NOMO-1 treated with dmso at 0.1 percent for 144 hours (cell line): ENCODE measurements around the gene CCDC106.

ENCODE experiments used
- DNase-seq: peaks from one replicate; lab custom pipeline; 2025; ENCODE audit not compliant: unreplicated experiment; lab: John Stamatoyannopoulos, UW

CCDC106 gene

DNA sequence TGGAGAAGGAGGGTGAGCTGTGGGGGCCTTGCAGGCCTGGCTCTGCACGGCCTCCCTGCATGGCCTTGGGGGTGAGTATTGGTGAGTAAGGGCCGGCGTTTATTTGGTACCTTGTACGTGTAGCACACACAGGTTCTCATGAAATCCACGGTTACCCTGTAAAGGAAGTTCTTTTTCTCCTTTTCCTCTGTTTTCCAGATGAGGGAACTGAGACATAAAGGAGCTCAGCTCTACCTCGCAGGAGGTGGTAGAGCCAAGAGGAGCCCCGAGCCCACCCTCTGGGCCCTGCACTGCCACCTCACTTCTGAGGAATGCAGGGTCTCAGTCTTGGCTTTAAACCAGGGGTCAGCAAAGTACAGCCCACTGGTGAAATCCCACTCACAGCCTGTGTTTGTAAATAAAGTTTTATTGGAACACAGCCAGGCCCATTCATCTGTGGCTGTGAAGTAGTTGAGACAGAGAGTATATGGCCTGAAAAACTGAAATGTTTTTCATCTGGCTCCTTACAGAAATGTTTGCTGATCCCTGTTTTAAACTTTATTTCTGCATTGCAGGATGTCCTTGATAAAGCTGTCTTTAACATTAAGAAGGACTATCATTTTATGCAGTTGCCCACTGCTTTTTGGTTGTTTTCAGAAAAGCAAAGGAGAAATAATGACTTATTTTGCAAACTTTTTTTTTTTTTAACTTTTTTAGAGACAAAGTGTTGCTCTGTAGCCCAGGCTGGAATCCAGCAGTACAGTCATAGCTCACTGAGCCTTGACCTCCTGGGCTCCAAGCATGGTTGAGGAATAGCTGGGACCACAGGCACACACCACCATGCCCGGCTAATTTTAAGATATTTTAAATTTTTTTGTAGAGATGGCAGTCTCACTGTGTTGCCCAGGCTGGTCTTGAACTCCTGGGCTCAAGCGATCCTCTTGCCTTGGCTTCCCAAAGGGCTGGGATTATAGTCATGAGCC lies 33.4 kb downstream of the CCDC106 start:
- no peak for DNase-seq

DNA sequence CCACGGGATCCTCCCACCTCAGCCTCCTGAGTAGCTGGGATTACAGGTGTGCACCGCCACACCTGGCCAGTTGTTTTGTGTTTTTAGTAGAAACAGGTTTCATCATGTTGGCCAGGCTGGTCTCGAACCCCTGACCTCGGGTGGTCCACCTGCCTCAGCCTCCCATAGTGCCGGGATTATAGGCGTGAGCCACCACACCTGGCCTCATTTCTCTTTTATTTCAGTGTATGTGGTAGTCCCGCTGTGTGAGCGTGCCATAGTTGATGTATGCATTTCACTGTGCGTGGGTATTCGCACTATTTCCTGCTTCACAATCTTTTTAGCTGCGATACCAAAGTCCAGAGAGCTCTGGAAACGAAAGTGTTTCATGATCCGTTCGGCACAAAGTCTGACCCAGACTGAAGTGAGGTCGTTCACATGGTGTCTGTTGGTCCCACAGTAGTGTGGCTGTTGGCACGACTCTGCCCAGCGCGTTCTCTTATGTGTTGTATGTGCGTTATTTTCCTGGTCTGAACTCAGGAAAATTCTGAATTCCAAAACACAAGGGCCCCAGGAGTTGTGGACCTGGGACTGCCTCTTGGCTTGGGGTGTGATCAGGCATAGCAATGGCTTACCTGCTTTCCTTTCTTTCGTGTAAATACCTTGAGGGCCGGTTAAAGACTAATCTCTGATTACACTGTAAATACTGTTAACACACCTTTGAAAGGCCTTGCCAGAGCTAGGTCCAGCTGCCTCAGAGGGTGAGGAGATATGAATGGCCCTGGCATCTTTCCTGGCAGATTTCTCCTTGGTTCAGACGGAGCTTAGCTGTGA lies 35.6 kb downstream of the CCDC106 start:
- DNase-seq = no peak

DNA sequence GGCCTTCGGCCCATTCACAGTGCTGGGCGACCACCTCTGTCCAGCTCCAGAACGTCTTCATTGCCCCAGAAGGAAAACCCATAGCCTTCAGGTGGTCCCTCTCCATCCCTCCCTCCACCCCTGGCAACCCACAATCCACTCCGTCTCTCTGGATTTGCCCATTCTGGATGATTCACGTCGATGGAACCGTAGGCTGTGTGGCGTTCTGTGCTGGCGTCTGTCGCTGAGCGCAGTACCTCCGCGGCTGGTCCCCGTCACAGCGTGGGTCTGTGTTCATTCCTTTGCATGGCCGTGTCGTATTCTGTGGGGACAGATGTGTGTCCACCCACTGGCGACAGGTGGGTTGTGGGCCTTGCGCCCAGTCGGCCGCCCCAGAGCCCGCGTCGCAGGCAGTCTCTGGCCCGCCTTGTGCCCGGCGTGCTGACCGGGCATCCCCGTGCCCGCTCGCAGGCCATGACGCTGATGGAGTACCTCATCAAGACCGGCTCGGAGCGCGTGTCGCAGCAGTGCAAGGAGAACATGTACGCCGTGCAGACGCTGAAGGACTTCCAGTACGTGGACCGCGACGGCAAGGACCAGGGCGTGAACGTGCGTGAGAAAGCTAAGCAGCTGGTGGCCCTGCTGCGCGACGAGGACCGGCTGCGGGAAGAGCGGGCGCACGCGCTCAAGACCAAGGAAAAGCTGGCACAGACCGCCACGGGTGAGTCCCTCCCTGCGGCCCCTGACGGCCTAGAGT lies 37.1 kb downstream of the CCDC106 start:
- DNase-seq = no peak

DNA sequence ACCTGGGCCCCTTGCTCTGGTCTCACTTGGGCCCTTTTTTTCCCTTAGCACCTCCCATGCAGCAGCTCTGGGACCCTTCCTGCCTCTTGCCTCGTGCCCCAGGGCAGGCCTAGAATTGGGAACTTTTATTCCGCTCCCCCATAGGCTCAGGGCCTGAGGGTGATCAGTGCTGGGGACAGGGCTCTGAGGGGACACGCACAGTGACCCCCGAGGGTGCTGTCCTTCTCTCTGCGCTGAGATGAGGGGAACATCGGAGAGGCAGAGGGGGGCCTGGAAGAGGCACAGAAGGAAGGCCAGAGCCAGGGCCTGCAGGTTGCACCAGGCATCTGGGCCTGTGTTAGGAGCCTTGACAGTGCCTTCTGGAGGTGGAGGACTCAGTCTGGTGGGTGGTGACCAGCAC lies 37.8 kb downstream of the CCDC106 start:
- no peak for DNase-seq

DNA sequence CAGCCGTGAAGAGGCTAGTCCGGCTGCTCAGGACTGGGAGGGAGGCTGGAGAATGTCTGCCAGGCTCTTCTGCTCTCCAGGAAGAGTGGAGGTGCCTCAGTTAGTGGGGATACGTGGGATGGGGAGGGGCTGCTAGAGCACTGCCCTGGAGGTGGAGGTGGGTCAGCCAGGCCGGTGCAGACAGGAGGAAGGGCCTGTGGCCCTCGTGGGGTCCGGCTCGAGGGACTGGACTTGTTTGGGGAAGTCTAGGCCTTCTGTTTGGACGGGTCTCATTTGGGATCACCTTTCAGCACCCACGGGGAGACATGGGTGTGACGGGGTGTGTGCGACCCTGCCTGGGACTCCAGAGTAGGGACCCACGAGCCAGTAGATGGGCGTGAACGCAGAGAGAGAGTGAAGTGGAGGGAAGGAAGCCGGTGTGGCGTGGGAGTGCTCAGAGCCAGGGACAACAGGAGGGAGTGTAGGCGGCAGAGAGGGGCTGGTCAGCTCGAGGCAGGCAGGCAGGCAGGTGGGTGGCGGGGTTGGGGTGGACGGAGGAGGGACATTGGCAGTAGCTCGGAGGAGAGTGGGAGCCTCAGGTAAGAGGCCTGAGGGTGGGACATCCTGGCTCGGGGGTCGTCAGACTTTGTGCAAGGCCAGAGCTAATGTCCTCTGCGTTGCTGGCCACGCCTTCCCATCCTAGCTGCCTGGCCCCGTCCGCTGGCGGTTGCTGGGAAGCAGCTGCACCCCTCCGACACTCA lies 38.5 kb downstream of the CCDC106 start:
- no peak for DNase-seq

DNA sequence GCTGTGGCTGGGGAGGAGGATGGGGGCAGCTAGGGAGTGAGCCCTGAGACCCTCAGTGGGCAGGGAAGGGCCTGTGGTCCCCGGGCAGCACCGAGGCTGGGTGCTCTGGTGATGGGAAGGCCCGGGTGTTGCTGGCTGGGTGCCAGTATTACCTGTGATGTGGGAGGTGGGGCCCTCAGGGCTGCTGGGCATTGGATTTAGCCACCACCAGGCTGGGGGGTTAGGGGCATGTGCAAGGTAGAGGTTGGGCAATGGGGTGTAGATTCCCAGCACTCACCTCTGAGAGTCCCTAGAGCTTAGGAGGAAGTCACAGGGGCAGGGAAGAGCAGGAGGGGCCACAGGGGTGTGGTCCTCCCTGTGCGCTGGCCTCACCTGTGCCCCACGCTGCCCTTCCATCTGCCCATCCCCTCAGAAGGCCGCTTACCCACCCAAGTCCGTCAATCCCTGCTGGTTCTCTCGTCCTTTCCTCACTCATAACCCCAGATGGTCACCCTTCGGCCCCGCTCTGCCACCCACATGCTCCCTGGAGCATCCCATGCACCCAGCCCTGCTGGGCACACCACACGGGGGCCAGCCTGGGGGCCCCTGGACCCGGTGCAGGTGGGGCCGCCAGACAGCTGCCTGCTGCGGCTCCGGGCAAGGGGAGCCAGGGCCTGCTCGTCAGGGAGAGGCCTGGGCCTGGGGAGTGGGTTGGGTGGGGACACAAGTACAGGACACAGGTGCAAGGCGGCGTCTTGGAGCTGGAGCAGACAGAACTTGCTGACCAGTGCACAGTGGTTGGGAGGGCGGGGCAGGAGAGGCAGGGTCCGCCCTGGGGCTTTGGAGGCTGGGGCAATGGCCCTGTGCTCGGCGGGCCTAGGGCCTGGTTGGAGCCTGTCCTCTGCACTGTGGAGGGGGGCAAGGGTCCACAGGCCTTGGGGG lies 39.5 kb downstream of the CCDC106 start:
- DNase-seq = no peak

DNA sequence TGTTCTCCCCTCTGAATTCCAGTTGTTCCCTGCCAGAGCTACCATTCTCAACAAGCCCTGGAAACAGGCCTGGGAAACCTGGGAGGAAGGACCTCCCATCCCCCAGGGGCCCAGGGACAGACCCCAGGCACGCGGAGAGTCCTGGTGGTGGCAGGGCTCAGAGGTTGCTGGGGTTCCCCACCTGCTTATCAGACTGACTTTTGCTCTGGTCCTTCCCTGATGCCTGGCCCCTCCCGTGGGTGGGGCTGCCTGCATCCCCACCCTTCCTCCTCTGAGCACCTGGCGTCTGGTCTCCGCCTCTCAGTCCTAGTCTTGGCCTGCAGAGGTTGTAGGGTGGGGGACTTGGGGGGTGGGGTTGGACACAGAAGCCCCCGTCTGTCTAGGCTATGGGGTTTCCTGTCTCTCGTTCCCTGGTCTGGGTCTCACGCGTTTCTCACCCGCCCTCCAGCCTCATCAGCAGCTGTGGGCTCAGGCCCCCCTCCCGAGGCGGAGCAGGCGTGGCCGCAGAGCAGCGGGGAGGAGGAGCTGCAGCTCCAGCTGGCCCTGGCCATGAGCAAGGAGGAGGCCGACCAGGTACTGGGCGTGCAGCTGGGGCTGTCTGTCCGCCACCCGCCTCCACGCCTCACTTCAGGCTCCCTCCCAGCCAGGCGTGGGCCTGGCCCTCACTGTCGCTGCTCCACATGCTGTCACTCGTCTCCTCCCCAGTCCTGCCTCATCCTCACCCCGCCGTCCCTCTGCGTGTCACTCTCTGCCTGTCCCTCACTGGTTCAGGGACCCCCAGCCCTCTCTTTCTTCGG lies 40.6 kb downstream of the CCDC106 start:
- no peak for DNase-seq

DNA sequence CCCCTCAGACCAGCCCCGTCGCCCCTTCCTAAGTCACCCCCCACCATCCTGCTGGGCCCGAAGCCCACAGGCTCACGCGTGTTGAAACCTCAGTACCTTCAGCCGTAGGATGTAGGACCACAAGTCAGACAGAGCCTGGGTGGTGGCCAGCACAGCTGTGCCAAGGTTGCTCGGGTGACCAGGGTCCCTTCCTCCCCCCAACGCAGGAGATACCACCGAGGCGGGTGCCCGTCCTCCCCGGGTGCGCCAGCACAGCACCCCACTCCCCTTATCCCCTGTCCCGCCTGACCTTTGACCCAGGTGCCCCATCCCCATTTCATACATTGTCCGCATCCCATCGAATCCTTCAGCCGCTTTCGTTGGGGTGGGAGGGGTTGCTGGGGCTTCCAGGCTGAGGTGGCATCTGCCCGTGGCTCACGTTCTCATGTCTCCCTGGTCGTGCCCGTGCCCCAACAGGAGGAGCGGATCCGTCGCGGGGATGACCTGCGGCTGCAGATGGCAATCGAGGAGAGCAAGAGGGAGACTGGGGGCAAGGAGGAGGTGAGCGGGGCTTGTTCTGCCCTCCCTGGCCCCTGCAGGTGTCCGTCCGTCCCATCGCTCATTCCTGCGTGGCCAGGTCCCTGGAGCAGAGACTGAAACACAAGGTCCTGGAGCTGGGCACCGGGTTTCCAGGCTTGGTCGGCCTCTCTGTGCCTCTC lies 41.5 kb downstream of the CCDC106 start:
- no peak for DNase-seq

DNA sequence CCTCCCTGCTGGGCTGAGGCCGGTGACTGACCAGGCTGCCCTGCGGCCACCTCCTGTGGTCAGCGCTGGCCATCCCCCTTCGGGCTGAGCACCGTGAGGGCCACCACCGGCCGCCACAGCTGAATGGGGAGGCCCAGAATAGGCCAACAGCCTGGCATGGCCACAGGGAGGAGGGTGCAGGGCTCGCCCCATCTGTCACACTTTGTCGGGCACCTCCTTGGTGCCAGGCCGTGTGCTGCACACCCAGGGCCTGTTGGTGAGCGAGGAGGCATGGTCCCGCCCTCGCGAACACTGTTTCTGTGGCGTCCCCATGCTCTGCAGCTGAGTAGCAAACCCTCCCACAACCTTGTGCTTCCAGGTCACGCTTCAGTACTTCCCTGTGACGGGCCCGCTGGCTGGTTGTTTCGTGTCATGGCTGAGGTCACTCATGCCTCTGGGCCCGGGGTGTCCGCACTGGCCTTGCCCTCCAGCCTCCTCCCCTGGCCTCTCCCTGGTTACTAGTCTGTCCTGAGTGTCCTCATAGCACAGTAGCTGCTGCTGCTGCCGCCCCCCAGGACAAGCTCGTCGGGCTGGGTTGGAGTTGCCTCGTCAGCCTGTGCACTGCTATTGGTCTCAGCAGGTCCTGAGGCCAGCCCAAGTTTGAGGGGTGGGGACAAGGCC lies 42.2 kb downstream of the CCDC106 start:
- DNase-seq = no peak

DNA sequence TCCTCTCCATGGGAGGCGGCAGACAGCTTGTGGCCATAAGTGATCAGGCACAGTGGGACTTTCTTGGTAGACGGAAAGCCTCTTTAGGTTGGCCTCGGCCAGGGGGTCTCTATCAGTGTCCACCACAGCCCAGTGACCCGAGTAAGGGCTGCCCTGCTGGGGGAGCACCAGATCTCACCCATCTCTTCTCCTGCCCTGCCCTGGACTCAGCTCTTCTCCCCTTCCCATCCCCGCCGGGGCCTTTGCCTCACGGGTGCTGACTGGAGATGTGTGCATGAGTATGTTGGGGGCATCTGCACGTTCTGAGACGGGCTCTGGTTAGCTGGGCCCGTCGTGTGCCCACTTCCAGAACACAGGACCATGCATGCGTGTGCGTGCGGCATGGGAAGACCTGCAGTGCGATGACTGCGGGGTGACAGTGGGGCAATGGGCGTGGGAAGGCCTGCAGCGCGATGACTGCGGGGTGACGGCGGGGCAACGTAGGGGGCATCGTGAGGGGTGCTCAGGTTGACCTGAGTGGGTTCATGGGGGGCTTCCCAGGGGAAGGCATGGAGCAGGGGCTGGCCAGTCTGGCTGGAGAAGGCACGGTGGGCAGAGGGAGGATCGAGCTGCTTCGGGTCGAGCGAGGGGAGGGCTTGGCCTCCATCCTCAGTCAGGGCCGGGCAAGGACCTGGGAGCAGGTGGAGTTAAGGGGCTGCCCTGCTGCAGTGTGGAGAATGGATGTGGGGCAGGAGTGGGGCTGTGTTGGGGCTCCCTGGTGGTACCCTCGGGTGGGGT lies 42.9 kb downstream of the CCDC106 start:
- DNase-seq = no peak

DNA sequence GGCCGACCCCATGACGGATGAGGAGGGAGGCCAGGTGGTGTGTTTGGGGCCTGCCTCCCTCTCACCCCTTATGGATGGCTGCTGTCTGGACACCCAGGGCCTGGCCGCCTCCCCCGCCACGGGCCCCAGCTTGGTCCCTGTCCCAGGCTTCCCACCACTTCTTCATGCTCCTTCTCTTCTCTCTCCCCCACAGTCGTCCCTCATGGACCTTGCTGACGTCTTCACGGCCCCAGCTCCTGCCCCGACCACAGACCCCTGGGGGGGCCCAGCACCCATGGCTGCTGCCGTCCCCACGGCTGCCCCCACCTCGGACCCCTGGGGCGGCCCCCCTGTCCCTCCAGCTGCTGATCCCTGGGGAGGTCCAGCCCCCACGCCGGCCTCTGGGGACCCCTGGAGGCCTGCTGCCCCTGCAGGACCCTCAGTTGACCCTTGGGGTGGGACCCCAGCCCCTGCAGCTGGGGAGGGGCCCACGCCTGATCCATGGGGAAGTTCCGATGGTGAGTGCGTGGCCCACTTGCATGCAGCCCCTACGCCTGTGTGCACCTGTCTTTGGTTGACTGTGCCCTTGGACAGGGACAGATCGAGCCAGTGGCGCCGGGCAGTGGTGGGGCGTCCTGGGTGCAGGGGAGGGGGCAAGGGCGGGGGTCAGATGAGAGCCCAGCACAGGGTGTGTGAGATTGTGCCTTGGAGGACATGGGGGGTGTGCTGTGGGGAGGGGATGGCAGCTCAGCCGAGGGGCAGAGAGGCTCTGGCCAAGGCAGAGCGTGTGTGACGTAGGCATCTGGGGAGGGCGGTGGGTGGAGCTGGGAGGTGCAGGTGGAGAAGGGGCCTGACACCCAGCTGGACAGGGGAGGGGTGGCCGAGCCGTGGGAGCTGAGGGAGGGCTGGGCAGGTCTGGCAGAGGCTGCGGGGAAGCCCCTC lies 43.8 kb downstream of the CCDC106 start:
- no peak for DNase-seq

DNA sequence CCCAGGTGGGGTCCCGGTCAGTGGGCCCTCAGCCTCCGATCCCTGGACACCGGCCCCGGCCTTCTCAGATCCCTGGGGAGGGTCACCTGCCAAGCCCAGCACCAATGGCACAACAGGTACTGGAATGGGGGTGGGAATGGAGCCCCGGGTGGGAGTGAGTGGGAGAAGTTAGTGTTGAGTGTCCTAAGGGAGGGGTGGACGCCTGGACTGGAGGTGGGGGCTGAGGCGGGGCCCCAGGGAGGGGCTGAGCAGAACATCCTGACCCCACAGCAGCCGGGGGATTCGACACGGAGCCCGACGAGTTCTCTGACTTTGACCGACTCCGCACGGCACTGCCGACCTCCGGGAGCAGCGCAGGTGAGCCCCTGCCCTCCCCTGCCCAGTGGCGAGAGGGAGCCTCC lies 44.7 kb downstream of the CCDC106 start:
- no peak for DNase-seq

DNA sequence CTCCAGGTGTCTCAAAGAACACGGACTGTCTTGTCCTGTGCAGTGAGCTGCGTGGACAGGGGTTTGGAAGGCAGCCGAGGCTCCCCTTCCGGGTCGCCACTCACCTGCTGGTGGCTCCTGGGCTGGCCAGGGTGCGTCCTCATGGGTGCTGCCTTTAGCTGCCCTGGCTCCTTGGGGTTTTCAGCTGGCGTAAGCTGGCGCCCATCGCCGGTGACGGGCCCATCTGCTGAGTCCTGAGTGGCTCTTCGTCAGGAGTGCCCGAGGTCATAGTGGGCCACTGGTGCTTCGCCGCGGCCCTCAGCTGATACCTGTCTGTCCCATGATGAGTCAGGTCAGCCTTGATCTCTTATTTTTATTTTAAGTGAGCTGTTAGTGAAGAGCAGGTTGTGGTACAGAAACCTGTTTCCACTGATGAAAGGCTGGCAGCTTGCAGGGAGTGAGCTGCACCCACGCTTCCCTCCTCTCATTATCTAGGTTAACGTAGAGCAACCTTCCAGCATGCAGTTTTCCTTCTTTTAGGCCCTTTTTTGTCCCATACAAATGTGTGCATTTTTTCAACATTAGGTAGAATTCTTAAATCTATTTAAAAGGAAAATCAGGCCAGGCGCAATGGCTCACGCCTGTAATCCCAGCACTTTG lies 45.4 kb downstream of the CCDC106 start:
- no peak for DNase-seq

DNA sequence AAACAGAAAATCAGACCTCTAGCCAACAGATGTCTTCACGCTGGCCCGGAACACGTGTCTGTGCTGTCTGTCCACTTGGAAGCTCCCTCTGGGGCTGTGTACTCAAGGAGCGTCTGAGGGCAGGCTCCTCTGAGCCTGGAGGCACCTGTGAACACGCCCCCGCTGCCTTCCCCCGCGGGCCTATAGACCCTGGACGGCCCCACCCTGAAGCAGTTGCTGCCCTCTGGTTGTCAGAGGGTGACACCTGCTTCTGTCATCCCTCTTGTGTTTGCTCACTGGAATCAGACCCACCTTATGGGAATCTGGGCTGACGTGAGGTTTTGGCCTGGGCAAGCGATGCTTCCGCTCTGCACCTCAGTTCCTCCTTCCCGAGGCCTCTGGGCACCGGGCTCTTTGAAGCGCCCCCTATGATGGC lies 46.2 kb downstream of the CCDC106 start:
- DNase-seq = no peak
